ENCODE data around the gene ARID5B.
"Not testable (repeated sequence)": the region's sequence is repeated elsewhere in the genome, so short reads cannot be mapped to it uniquely, and the experiment has no call there.

Gene ARID5B

DNA sequence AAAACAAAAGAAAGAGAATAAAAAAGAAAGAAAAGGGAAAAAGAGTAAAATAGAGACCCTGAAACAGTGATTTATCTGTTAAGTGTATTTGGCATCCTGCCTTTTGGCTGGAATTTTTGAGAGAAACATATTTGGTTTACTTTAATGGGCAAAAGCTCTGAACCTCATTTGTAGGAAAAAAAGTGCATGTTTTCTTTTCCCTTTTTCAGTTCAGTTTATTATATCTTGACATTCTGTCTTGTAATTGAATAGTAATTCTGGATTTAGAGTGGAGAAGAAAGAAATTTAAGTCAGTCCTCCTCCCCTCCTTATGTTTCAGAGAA lies 69.5 kb downstream of the ARID5B start:
- no peaks in the 10 kb centered on the region for H3K79me2 ChIP-seq (ENCODE audit: control insufficient read depth, insufficient read depth, low read length, unreplicated experiment)
- peak overlapping the region; percentile 56 for H3K27ac ChIP-seq (ENCODE audit: low read depth, low read length)
- peak overlapping the region; percentile 43 for H2AFZ ChIP-seq (ENCODE audit: low read length, unreplicated experiment)
- H3K36me3 ChIP-seq (ENCODE audit: insufficient read depth, low read length): peaks cover 2% of the 10 kb centered on the region
- no peaks in the 10 kb centered on the region for H3K27me3 ChIP-seq (ENCODE audit: insufficient read depth, low read length)
- peaks cover 46% of the 10 kb centered on the region for H3K4me1 ChIP-seq (ENCODE audit: control insufficient read depth, insufficient read depth, low read length, unreplicated experiment)
- peak overlapping the region; percentile 48 for H3K4me3 ChIP-seq (ENCODE audit: low read depth, low read length)

- peaks cover 5% of the 10 kb centered on the region for H3K79me2 ChIP-seq (ENCODE audit: control insufficient read depth, insufficient read depth, low read length, unreplicated experiment)
- peaks cover 46% of the 10 kb centered on the region for H3K4me1 ChIP-seq (ENCODE audit: control insufficient read depth, insufficient read depth, low read length, unreplicated experiment)
- no peak overlapping the region for H3K27ac ChIP-seq (ENCODE audit: low read depth, low read length)
- no peak overlapping the region for H2AFZ ChIP-seq (ENCODE audit: low read length, unreplicated experiment)
- no peaks in the 10 kb centered on the region for H3K36me3 ChIP-seq (ENCODE audit: insufficient read depth, low read length)
- no peaks in the 10 kb centered on the region for H3K27me3 ChIP-seq (ENCODE audit: insufficient read depth, low read length)
- no peak overlapping the region for H3K4me3 ChIP-seq (ENCODE audit: low read depth, low read length)
Measured at GRCh38 chr10:61973169-61973568, 71.7 kb downstream of the ARID5B start.

- H3K4me1 ChIP-seq (ENCODE audit: control insufficient read depth, insufficient read depth, low read length, unreplicated experiment): peaks cover 46% of the 10 kb centered on the region
- H3K27ac ChIP-seq (ENCODE audit: low read depth, low read length): peak overlapping the region; percentile 56
- no peaks in the 10 kb centered on the region for H3K27me3 ChIP-seq (ENCODE audit: insufficient read depth, low read length)
- no peak overlapping the region for H3K4me3 ChIP-seq (ENCODE audit: low read depth, low read length)
- H3K36me3 ChIP-seq (ENCODE audit: insufficient read depth, low read length): no peaks in the 10 kb centered on the region
- H3K79me2 ChIP-seq (ENCODE audit: control insufficient read depth, insufficient read depth, low read length, unreplicated experiment): peaks cover 5% of the 10 kb centered on the region
- no peak overlapping the region for H2AFZ ChIP-seq (ENCODE audit: low read length, unreplicated experiment)
Measured at GRCh38 chr10:61973906-61974305, 72.4 kb downstream of the ARID5B start.

DNA sequence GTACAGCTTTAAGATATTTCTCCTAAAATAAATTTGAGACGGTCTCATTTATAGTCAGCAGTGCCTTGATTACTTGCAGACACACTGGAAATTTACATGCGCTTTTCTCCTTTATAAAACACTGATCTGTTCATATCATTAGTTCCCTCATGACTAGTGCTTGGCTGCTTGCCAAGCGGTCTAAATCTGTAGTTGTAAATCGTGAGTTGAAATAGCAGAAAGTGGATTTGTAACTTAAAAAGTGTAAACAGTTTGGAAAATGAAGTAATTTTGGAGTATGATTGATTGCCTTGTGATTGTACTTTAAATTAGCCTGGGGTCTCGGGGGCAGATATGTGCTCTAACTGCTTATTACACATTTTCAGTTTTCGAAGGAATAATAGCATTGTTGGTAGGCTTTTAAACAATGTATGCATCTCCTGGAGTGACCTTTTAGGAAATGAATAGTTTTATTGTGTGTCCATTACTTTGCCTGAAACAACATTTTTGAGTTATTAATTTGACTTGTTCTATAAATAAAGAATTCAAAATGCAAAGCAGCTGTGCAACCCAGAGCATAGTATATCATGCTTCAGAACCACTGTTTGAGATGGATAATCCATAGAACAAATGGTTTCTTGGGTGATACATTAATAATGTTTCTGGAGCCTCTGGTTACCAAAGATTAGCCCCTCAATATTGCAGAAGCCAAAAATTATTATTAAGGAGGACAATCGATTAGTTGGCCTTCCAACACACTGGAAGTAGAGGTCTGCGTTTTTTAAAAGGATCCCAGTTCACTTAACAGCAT lies 73.3 kb downstream of the ARID5B start:
- Histone ChIP-seq H3K36me3 (ENCODE audit: insufficient read depth, low read length) (no peaks in the 10 kb centered on the region), H3K4me1 (ENCODE audit: control insufficient read depth, insufficient read depth, low read length, unreplicated experiment) (peaks cover 42% of the 10 kb centered on the region), H3K27me3 (ENCODE audit: insufficient read depth, low read length) (no peaks in the 10 kb centered on the region), H2AFZ (ENCODE audit: low read length, unreplicated experiment) (no peak overlapping the region), H3K4me3 (ENCODE audit: low read depth, low read length) (peak overlapping the region; percentile 44), H3K79me2 (ENCODE audit: control insufficient read depth, insufficient read depth, low read length, unreplicated experiment) (peaks cover 5% of the 10 kb centered on the region), H3K27ac (ENCODE audit: low read depth, low read length) (peak overlapping the region; percentile 56)

DNA sequence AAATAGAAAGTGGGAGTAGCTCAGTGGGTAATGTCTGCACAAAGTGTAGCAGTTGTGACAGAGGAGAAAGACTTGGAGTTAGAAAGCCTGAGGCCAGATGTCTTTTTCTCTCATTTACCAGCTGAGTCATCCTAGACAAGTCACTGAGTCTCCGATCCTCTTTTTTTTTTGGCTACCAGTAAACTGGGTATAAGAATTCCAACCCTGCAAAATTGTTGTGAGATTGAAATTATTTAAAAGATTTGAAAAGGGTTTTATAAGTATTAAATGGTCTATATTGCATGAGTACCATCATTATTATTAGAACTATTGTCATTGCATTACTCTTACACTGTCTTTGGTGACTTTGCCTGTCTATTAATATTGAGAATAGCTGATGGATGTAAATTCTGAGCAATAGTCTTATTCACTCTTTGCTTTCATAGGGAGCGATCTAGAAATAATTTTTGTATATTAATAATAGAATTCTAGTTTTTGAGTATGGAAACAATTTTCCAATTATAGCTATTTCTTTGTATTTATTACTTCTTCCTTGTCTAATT lies 74.0 kb downstream of the ARID5B start:
- Histone ChIP-seq H2AFZ (ENCODE audit: low read length, unreplicated experiment) (no peak overlapping the region), H3K79me2 (ENCODE audit: control insufficient read depth, insufficient read depth, low read length, unreplicated experiment) (peaks cover 5% of the 10 kb centered on the region), H3K27ac (ENCODE audit: low read depth, low read length) (peak overlapping the region; percentile 56), H3K36me3 (ENCODE audit: insufficient read depth, low read length) (no peaks in the 10 kb centered on the region), H3K4me3 (ENCODE audit: low read depth, low read length) (peak overlapping the region; percentile 44; the same call in 1 of the 2 replicates), H3K4me1 (ENCODE audit: control insufficient read depth, insufficient read depth, low read length, unreplicated experiment) (peaks cover 36% of the 10 kb centered on the region), H3K27me3 (ENCODE audit: insufficient read depth, low read length) (no peaks in the 10 kb centered on the region)

DNA sequence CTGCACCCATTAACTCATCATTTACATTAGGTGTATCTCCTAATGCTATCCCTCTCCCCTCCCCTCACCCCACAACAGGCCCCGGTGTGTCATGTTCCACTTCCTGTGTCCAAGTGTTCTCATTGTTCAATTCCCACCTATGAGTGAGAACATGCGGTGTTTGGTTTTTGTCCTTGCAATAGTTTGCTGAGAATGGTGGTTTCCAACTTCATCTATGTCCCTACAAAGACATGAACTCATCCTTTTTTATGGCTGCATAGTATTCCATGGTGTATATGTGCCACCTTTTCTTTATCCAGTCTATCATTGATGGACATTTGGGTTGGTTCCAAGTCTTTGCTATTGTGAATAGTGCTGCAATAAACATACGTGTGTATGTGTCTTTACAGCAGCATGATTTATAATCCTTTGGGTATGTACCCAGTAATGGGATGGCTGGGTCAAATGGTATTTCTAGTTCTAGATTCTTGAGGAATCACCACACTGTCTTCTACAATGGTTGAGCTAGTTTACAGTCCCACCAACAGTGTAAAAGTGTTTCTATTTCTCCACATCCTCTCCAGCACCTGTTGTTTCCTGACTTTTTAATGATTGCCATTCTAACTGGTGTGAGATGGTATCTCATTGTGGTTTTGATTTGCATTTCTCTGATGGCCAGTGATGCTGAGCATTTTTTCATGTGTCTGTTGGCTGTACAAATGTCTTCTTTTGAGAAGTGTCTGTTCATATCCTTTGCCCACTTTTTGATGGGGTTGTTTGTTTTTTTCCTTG lies 75.6 kb downstream of the ARID5B start:
- H3K79me2 ChIP-seq (ENCODE audit: control insufficient read depth, insufficient read depth, low read length, unreplicated experiment); H3K36me3 ChIP-seq (ENCODE audit: insufficient read depth, low read length); H2AFZ ChIP-seq (ENCODE audit: low read length, unreplicated experiment); H3K27me3 ChIP-seq (ENCODE audit: insufficient read depth, low read length); H3K4me3 ChIP-seq (ENCODE audit: low read depth, low read length); H3K27ac ChIP-seq (ENCODE audit: low read depth, low read length): not testable (repeated sequence)
- peaks cover 34% of the 10 kb centered on the region for H3K4me1 ChIP-seq (ENCODE audit: control insufficient read depth, insufficient read depth, low read length, unreplicated experiment)

DNA sequence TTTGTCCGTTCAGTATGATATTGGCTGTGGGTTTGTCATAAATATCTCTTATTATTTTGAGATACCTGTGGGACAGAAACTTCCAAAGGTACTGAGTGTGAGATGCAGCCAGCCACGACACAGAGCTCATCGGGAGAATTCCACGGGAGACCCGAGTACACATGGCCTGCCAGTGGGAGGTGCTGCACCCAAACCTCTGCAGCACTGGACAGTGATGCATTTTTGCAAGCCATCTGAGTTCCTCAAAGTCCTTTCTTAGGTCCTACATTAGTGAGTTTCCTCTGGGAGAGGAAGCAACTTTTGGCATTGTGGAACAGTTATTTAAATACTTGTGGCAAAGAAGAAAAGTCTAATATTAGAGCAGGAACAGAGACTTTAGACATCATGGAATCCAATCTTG lies 77.5 kb downstream of the ARID5B start:
- peaks cover 7% of the 10 kb centered on the region for H3K79me2 ChIP-seq (ENCODE audit: control insufficient read depth, insufficient read depth, low read length, unreplicated experiment)
- no peaks in the 10 kb centered on the region for H3K27me3 ChIP-seq (ENCODE audit: insufficient read depth, low read length)
- no peaks in the 10 kb centered on the region for H3K36me3 ChIP-seq (ENCODE audit: insufficient read depth, low read length)
- peaks cover 20% of the 10 kb centered on the region for H3K4me1 ChIP-seq (ENCODE audit: control insufficient read depth, insufficient read depth, low read length, unreplicated experiment)
- H2AFZ ChIP-seq (ENCODE audit: low read length, unreplicated experiment): no peak overlapping the region
- H3K4me3 ChIP-seq (ENCODE audit: low read depth, low read length): no peak overlapping the region
- no peak overlapping the region for H3K27ac ChIP-seq (ENCODE audit: low read depth, low read length)

- no peaks in the 10 kb centered on the region for H3K36me3 ChIP-seq (ENCODE audit: insufficient read depth, low read length)
- no peak overlapping the region for H3K4me3 ChIP-seq (ENCODE audit: low read depth, low read length)
- H2AFZ ChIP-seq (ENCODE audit: low read length, unreplicated experiment): no peak overlapping the region
- no peaks in the 10 kb centered on the region for H3K27me3 ChIP-seq (ENCODE audit: insufficient read depth, low read length)
- H3K27ac ChIP-seq (ENCODE audit: low read depth, low read length): no peak overlapping the region
- H3K4me1 ChIP-seq (ENCODE audit: control insufficient read depth, insufficient read depth, low read length, unreplicated experiment): peaks cover 3% of the 10 kb centered on the region
- H3K79me2 ChIP-seq (ENCODE audit: control insufficient read depth, insufficient read depth, low read length, unreplicated experiment): peaks cover 4% of the 10 kb centered on the region
Measured at GRCh38 chr10:61981460-61981859, 80.0 kb downstream of the ARID5B start.

DNA sequence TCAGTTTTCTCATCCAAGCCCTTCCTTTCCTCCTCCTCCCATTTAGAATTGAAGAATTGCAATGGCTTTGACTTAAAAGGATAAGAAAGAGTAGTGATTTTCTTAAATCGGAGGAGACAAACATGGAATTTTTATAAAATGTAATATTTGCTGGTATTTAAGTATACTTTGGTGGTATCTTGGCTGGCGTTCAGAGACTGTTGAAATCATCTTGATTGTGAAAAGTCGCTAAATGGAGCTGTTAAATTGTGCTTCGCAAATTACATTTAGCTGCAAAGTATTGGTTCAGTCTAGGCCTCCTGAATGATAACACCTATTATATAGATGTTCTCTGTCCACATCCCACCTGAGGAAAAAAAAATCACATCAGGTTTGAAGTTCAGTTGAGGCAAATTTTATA lies 81.8 kb downstream of the ARID5B start:
- H3K27me3 ChIP-seq (ENCODE audit: insufficient read depth, low read length): no peaks in the 10 kb centered on the region
- H3K4me1 ChIP-seq (ENCODE audit: control insufficient read depth, insufficient read depth, low read length, unreplicated experiment): peaks cover 11% of the 10 kb centered on the region
- H3K79me2 ChIP-seq (ENCODE audit: control insufficient read depth, insufficient read depth, low read length, unreplicated experiment): peaks cover 2% of the 10 kb centered on the region
- H3K27ac ChIP-seq (ENCODE audit: low read depth, low read length): no peak overlapping the region
- no peak overlapping the region for H2AFZ ChIP-seq (ENCODE audit: low read length, unreplicated experiment)
- no peaks in the 10 kb centered on the region for H3K36me3 ChIP-seq (ENCODE audit: insufficient read depth, low read length)
- no peak overlapping the region for H3K4me3 ChIP-seq (ENCODE audit: low read depth, low read length)

DNA sequence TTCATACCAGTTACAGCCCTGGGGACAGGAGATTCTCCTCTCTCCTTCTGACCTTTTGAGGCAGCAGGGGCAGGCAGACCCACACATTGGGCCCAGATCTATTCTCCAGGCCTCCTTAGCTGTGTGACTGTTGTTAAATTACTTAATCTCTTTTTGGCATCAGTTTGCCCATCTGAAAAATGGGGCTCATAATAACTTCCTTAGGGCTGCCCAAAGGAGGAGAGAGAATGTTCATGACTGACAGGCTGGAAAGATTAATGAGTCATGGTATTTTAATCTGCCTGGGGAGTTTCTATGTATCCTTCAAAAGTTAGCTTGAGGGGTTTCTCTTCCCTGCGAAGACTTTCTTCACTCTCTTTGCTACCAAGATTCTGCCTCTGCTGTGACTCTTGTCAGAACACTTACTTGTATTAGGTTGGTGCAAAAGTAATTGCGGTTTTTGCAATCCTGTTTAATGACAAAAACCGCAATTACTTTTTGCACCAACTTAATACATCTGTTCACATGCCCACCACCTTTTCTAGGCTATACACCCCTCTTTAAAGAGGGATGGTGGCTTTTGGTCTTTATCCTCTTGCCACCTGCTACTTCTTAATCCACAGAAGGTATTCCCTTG lies 83.4 kb downstream of the ARID5B start:
- H3K79me2 ChIP-seq (ENCODE audit: control insufficient read depth, insufficient read depth, low read length, unreplicated experiment): peaks cover 5% of the 10 kb centered on the region
- H2AFZ ChIP-seq (ENCODE audit: low read length, unreplicated experiment): no peak overlapping the region
- H3K36me3 ChIP-seq (ENCODE audit: insufficient read depth, low read length): no peaks in the 10 kb centered on the region
- no peak overlapping the region for H3K27ac ChIP-seq (ENCODE audit: low read depth, low read length)
- peaks cover 11% of the 10 kb centered on the region for H3K4me1 ChIP-seq (ENCODE audit: control insufficient read depth, insufficient read depth, low read length, unreplicated experiment)
- no peak overlapping the region for H3K4me3 ChIP-seq (ENCODE audit: low read depth, low read length)
- H3K27me3 ChIP-seq (ENCODE audit: insufficient read depth, low read length): no peaks in the 10 kb centered on the region
